Stimulated activated CD8-positive, alpha-beta memory T cell treated with anti-CD3 and anti-CD28 coated beads, Interleukin-2, amount 100 ng/mL, for 48 hours (primary cell): ENCODE results near the gene KRTAP3-2.

Experiments used
- DNase-seq, 2 donors: peaks; one replicate each; pipeline ENCODE4 v3.0.0-alpha.2; 2020; ENCODE audit warnings: low read depth in 2 of 2

Gene KRTAP3-2

DNA sequence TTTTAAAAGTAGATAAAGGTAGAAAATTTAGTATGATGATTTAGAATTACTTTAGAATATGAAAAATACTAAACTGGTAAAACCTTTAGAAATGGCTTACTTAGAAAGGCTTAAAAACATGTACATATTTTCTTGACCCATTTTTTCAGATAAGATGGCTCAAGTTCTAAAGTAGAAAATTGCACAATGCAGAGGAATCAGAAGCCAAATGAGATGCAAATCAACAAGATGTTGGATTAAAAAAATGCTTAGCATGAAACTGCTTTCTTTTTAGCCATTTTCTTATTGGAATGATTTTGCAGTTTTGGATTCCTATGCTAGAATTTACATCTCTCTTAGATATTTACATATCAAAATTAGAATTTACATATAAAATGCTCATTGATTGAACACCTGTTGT lies 10.7 kb upstream of the KRTAP3-2 start:
- no peak for DNase-seq

DNA sequence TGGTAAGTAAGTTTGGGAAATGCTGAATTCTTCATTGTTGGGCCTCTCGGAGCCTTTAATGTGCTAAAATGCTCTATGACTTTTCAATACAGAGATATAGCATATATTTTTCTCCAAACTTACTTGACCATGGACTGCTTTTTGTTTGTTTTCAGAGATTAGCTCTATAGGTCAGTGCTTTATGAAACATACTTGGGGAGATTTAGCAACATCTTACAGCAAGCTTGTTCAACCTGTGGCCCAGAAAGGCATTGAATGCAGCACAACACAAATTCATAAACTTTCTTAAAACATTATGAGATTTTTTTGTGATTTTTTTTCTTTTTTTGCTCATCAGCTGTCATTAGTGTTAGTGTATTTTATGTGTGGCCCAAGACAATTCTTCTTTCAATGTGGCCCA lies 10.2 kb upstream of the KRTAP3-2 start:
- no peak for DNase-seq

GRCh38 chr17:41009301-41009760 lies 9.6 kb upstream of the KRTAP3-2 start:
- no peak for DNase-seq

GRCh38 chr17:41008811-41009210 lies 9.1 kb upstream of the KRTAP3-2 start, which contains the start of gene KRTAP3-1:
KRTAP3-1 (minus strand) TSS chr17:41009128; CDS start chr17:41009074, 54 bp downstream.
- no peak for DNase-seq

GRCh38 chr17:41004397-41004796 lies 4.7 kb upstream of the KRTAP3-2 start:
- no peak for DNase-seq

DNA sequence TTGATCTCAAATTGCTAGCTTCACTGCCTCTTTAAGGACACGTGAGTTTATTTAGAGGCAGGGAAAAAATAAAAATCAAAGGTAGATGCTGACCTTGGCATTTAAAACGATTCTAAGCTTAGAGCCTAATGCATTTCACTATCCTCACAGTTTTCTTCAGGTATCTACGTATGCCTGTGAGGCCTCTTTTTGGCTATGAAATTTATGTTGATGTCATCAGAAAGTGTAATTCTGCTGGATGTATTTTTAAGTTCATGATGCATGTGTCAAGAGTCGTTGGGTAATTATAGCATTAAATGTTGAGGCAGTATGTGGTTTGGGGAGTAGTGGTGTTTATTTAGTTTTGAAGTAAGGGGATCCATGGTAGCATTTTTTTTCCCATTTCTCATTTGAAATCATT lies 4.2 kb upstream of the KRTAP3-2 start:
- DNase-seq, result no peak

DNA sequence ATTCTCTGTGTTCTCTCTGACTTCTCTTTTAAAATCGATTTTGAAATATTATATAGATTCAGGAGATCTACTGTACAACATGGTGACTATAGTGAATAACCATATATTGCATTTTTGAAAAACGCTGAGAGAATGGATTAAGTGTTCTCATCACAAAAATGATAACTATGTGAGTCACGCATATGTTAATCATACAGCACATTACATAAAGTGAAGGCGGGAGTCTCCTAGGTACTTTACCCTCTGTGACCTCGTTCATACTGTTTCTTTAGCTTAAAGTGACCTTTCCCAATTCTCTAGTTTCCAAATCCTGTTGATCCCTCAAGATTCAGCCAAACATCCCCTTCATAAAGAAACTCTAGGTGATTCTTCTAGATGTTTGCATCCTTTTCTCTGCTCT lies 3.1 kb upstream of the KRTAP3-2 start:
- DNase-seq, result no peak

- DNase-seq, result no peak
Observed at GRCh38 chr17:41001795-41002194, 2.1 kb upstream of the KRTAP3-2 start.

DNA sequence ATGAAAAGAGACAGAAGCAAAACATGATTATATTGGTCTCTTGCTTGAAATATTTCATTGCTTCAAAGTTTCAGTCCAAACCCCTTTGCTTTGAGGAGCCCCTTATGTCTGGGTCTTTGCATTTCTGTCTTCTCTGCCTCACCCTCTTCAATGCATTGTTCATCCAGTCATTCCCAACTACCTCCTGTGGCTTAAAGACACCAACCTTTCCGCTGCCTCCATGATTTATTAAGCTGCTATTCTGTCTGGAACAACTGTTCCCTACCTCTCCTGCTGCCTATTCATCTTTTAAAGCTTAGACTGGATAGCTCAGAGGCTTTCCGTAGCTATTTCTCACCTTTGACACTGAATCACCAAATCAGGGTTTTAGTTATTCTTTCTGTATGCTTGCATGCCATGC lies 2.3 kb downstream of the KRTAP3-2 start:
- DNase-seq, result no peak

DNA sequence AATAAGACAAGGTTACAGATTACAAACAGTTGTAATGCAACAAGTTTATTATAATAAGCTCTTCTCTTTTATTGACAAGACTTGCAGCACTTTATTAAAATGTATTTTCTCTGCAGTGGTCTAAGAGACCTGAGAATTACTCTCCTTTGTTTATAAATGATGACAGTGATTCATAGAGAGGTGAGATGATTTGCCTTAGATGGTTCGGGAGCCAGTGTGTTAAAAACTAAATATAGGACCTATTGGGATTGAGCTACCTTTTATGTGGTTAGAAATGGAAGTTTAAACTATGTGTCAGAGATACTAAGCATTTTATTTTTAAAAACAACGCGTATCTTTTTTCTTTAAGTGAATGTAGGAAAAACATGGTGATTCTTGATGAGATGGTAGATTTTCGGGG lies 2.9 kb downstream of the KRTAP3-2 start:
- DNase-seq, result no peak

- no peak for DNase-seq
Observed at GRCh38 chr17:40995116-40995515, 4.6 kb downstream of the KRTAP3-2 start.

DNA sequence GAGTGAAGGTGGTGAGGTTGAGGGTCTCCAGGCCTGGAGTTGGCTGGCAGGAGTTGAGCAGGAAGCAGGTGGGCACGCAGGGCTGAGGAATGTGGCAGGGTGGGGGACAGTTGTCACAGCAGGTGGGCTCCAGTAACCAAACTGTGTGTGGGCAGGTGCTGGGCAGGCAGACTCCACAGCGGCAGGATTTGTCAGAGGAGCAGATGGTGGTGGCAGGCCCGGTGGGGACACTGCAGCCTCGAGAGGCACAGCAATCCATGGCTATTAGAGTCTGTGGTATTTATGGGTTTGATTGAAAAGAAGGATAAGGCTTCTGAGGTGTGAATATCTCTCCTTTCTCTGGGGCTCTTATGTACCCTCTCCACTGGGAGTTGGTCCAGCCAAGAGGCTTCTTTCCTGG lies 5.9 kb downstream of the KRTAP3-2 start, which contains the start of gene KRTAP3-3:
Gene KRTAP3-3 (minus strand): TSS at position 326 of the 400 bp plus-strand sequence. CDS start 67 bp downstream, at position 259.
- no peak for DNase-seq

- DNase-seq, result no peak
Observed at GRCh38 chr17:40993084-40993483, 6.6 kb downstream of the KRTAP3-2 start.

DNA sequence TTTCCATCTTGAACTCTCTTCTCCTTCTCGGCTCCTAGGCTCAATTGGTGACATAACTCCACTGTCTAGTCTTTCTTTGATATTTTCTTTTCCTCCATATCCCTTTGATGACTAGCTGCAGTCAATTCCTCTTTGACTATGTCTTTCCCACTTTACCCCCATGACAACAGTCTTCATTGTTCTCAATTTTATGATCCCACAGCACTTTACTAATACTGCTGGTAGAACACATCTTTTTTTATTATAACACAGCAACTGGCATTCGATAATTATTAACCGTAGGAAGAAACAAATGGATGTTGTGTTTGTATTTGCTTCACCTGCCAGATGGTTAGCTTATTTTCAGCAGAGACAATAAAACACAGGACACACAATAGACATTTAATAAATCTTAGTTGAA lies 7.0 kb downstream of the KRTAP3-2 start:
- no peak for DNase-seq

DNA sequence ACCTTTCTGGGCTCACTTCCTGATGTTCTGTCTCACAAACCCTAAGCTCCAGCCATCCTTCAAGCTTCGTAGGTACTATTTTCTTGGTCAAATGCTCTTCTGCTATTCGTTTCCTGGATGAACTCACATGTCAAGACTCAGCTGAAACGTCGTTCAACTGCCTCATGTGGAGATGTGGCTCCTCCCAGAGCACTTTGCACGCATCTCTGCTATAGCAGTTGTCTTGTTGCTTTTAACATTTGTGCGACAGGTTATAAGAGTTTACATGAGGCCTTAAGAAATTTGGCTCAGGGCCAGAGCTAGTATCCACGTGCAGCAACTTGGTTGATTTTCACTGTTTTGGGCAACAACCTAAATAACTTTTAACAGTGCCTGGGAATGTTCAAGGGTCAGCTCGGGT lies 12.8 kb downstream of the KRTAP3-2 start:
- no peak for DNase-seq

GRCh38 chr17:40984226-40984625 lies 15.5 kb downstream of the KRTAP3-2 start, which contains the start of gene KRT40:
KRT40 (minus strand) TSS chr17:40984326; CDS start chr17:40984273, 53 bp downstream.
- no peak for DNase-seq

GRCh38 chr17:40981115-40981514 lies 18.6 kb downstream of the KRTAP3-2 start:
- DNase-seq, result no peak

- DNase-seq, result no peak
Observed at GRCh38 chr17:40980596-40980995, 19.1 kb downstream of the KRTAP3-2 start.

DNA sequence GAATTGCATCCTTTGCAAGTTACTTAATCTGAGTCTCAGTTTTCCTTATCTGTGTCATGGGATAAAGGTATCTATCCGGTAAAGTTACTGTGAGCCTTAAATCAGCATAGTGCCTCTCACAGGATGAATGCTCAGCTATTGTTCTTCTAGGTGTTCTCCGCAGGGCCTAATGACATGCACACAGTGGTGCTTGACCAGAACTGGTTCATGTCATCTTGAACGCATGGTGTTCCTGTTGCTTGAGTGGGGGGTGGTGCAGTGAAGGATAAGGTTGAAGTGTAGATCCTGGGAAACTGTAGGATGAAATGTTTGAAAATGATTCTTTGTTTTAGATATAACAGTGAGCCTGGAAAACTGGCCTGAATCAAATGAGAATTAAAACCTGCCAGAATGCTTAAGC lies 19.6 kb downstream of the KRTAP3-2 start:
- no peak for DNase-seq

GRCh38 chr17:40978575-40979151 lies 21.0 kb downstream of the KRTAP3-2 start:
- DNase-seq, result no peak

DNA sequence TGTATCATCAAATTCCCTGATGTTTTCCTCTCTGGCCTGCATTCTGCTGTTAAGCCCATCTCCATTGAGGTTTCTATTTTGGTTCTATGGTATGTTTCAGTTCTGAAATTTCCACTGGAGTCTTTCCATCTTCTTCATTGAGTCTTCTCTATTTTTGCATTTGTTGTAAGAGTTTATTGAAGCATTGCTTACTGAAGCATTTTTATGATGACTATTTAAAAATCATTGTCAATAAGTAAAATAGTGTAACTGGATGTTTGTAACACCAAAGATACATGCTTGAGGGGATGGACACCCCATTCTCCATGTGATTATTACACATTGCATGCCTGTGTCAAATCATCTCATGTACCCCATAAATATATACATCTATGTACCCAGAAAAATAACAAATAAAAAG lies 24.2 kb downstream of the KRTAP3-2 start:
- no peak for DNase-seq

DNA sequence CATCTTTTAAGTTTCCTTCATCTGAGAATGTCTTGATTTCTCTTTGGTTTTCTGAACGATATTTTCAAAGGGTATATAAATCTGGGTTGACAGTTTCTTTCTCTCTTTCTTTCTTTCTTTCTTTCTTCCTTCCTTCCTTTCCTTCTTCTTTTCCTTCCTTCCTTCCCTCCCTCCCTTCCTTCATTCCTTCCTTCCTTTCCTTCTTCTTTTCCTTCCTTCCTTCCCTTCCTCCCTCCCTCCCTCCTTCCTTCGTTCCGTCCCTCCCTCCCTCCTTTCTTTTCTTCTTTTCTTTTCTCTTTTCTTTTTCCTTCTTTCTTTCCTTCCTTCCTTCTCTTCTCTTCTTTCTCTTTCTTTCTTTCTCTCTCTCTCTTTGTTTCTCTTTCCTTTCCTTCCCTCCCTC lies 25.3 kb downstream of the KRTAP3-2 start:
- DNase-seq, result no peak

DNA sequence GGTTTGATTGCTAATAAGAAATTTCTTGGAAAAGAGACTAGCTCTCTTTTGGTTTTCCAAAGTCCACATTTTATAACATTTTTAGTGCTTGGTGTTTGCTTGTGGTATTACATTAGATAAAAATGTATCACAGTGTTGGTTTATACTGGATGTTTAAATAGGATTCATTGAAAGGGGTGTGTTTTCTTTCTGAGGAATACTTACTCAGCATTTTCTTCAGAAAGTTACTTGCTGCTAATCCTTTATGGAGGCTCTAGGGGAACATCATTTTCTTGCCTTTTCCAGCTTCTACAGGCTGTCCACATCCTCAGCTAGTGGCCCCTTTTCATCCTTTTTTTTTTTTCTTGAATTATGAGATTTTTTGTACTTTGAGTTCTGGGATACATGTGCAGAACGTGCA lies 32.1 kb downstream of the KRTAP3-2 start:
- no peak for DNase-seq

DNA sequence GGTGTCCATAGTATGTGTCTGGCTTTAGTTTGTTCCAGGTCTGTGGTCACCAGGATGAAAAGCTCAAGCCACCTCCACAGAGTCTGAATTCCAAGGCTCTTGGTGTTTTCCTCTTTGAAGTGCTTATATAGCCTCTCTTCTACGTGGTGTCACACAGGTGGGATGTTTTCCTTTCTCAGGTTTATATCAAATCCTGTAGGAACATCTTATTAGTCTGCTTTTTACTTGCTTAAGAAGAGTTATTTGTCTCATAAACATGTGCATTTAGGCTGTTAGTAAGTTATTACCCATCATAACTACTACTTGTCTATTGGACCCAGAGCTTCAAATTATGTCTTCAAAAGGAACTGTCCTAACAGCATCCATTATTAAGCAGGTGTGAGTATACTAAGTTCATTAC lies 32.9 kb downstream of the KRTAP3-2 start, which contains the start of gene KRT39:
Gene KRT39 (minus strand): TSS at position 101 of the 400 bp plus-strand sequence. CDS start 92 bp downstream, at position 9.
- DNase-seq, result no peak
